Astrocyte (in vitro differentiated cells and primary cell): Measurements from ENCODE around the gene S100A1. TPM values are rescaled to one million over a fixed set of nuclear protein-coding genes. Genes with fewer than 3 reads are reported as not detected.
A peak's percentile ranks its signal among the peaks of the same experiment; 100 is the strongest.

Source experiments
- DNase-seq: peaks from one replicate; pipeline ENCODE4 v3.0.0-alpha.2; 2010; ENCODE audit warnings: low read depth
- FAIRE-seq: peaks from 2 replicates; lab custom pipeline; 2011; peaks lifted over from hg19 to GRCh38; lab: Jason Lieb, UNC
- H2AFZ ChIP-seq: 2 replicates; pipeline ENCODE4 v1.6.0; 2012; ENCODE audit warnings: low read depth, low read length, inconsistent platforms
- H3K27ac ChIP-seq: 2 replicates; pipeline ENCODE4 v1.5.1; 2011; ENCODE audit warnings: low read depth, low read length, inconsistent platforms
- H3K27me3 ChIP-seq: 2 replicates; pipeline ENCODE4 v1.6.0; 2011; ENCODE audit warnings: low read length, inconsistent platforms; ENCODE audit not compliant: insufficient read depth
- H3K36me3 ChIP-seq: 2 replicates; pipeline ENCODE4 v1.5.1; 2011; ENCODE audit warnings: low read length, inconsistent platforms; ENCODE audit not compliant: insufficient read depth
- H3K4me1 ChIP-seq: 2 replicates; pipeline ENCODE4 v1.5.1; 2011; ENCODE audit warnings: low read length, inconsistent platforms; ENCODE audit not compliant: insufficient read depth
- H3K4me2 ChIP-seq: 2 replicates; pipeline ENCODE4 v1.6.0; 2012; ENCODE audit warnings: low read length, inconsistent platforms
- H3K4me3 ChIP-seq: 2 replicates; pipeline ENCODE4 v1.5.1; 2011; ENCODE audit warnings: low read depth, mild to moderate bottlenecking, low read length, inconsistent platforms; ENCODE audit not compliant: insufficient read depth
- H3K79me2 ChIP-seq: 2 replicates; pipeline ENCODE4 v1.6.0; 2012; ENCODE audit warnings: mild to moderate bottlenecking, low read length, inconsistent platforms; ENCODE audit not compliant: insufficient read depth
- H3K9ac ChIP-seq: 2 replicates; pipeline ENCODE4 v1.6.0; 2012; ENCODE audit warnings: mild to moderate bottlenecking, low read length, inconsistent platforms
- H3K9me3 ChIP-seq: 2 replicates; pipeline ENCODE4 v1.5.1; 2012; ENCODE audit warnings: low read depth, mild to moderate bottlenecking, low read length, inconsistent platforms; ENCODE audit not compliant: insufficient read depth
- H4K20me1 ChIP-seq: 2 replicates; pipeline ENCODE4 v1.6.0; 2012; ENCODE audit warnings: low read length, inconsistent platforms; ENCODE audit not compliant: insufficient read depth
- H3K27ac Mint-ChIP-seq: one replicate; pipeline ENCODE4 v1.8.0; 2021; ENCODE audit warnings: mild to moderate bottlenecking, mixed read lengths; ENCODE audit not compliant: unreplicated experiment
- H3K27me3 Mint-ChIP-seq: one replicate; pipeline ENCODE4 v1.8.0; 2021; ENCODE audit warnings: low read depth, mixed read lengths; ENCODE audit not compliant: unreplicated experiment
- H3K36me3 Mint-ChIP-seq: one replicate; pipeline ENCODE4 v1.8.0; 2021; ENCODE audit warnings: low read depth, mixed read lengths; ENCODE audit not compliant: unreplicated experiment
- H3K4me1 Mint-ChIP-seq: one replicate; pipeline ENCODE4 v1.8.0; 2021; ENCODE audit warnings: low read depth, mixed read lengths; ENCODE audit not compliant: unreplicated experiment
- H3K4me3 Mint-ChIP-seq: one replicate; pipeline ENCODE4 v1.8.0; 2021; ENCODE audit warnings: mild to moderate bottlenecking, moderate library complexity, mixed read lengths; ENCODE audit not compliant: unreplicated experiment
- H3K9me3 Mint-ChIP-seq: one replicate; pipeline ENCODE4 v1.8.0; 2021; ENCODE audit warnings: mild to moderate bottlenecking, mixed read lengths; ENCODE audit not compliant: unreplicated experiment
- EZH2 ChIP-seq: IDR thresholded peaks from 2 replicates; pipeline ENCODE4 v1.6.1; 2012; ENCODE audit warnings: mild to moderate bottlenecking, low read length, inconsistent platforms; ENCODE audit not compliant: insufficient read depth
- total RNA-seq: library from RNA; stranded (reverse); gene quantifications from 2 replicates; pipeline ENCODE4 v1.2.1, GENCODE V29; 2021
- TF ChIP-seq, protein P1 (sequence below): IDR thresholded peaks from 2 replicates; pipeline ENCODE4 v1.5.1; 2011; ENCODE audit warnings: low read depth, mild to moderate bottlenecking, inconsistent platforms, low read length, moderate library complexity; ENCODE audit not compliant: insufficient read depth

Gene S100A1
- total RNA-seq, 1 donor from 2014 or later, result 1.7 TPM

DNA sequence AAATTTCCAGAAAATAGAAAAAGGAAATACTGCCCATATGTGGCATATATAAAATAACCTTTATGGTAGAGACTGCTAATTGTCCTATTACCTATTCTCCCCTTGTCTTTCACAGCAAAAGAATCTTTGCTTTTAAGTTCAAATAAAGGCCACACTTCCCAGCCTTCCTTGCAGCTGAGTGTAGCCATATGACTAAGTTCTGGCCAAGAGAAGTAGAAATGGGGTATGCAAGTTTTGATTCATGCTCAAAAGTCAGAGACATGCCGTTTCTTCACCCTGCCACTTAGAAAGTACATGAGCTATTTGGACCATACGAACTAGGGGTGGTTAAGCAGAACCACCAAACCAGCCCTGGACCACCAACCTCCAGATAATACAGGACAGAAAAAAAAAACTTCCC lies 44.3 kb upstream of the S100A1 start:
- H3K9ac ChIP-seq, result no peak overlapping the region
- H3K9me3 ChIP-seq, result no peaks in the 10 kb centered on the region
- Mint-ChIP-seq H3K4me1 (peaks cover 3% of the 10 kb centered on the region), H3K4me3 (no peak overlapping the region), H3K27me3 (no peaks in the 10 kb centered on the region), H3K36me3 (no peaks in the 10 kb centered on the region), H3K9me3 (no peaks in the 10 kb centered on the region), H3K27ac (no peak overlapping the region)
- H3K4me3 ChIP-seq, result no peak overlapping the region
- no peak overlapping the region for H2AFZ ChIP-seq
- FAIRE-seq (no peak), DNase-seq (peak; percentile 41)
- H3K4me2 ChIP-seq, result no peak overlapping the region
- no peaks in the 10 kb centered on the region for H4K20me1 ChIP-seq
- no peak for TF ChIP-seq EZH2
- TF ChIP-seq, protein P1, sequence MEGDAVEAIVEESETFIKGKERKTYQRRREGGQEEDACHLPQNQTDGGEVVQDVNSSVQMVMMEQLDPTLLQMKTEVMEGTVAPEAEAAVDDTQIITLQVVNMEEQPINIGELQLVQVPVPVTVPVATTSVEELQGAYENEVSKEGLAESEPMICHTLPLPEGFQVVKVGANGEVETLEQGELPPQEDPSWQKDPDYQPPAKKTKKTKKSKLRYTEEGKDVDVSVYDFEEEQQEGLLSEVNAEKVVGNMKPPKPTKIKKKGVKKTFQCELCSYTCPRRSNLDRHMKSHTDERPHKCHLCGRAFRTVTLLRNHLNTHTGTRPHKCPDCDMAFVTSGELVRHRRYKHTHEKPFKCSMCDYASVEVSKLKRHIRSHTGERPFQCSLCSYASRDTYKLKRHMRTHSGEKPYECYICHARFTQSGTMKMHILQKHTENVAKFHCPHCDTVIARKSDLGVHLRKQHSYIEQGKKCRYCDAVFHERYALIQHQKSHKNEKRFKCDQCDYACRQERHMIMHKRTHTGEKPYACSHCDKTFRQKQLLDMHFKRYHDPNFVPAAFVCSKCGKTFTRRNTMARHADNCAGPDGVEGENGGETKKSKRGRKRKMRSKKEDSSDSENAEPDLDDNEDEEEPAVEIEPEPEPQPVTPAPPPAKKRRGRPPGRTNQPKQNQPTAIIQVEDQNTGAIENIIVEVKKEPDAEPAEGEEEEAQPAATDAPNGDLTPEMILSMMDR, result no peak
- H3K27me3 ChIP-seq, result no peaks in the 10 kb centered on the region
- H3K79me2 ChIP-seq, result no peaks in the 10 kb centered on the region
- no peak overlapping the region for H3K27ac ChIP-seq
- peaks cover 7% of the 10 kb centered on the region for H3K4me1 ChIP-seq
- no peaks in the 10 kb centered on the region for H3K36me3 ChIP-seq

DNA sequence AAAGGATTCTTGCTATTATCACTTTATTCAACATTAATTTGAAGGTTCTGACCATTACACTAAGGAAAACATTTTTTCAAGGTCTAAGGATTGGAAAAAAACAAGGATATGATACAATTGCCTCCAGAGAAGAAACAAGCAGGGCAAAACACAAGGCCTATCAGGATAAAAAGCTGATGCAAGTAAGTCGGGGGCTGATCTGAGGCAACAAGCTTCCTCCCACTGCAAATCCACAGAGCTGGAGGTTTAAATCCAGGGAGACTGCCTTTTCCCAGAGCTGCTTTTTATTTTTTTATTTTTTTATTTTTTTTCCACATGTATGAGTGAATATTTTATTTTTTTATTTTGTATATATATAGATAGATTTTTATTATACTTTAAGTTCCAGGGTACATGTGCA lies 43.2 kb upstream of the S100A1 start:
- Mint-ChIP-seq H3K27ac (no peak overlapping the region), H3K9me3 (no peaks in the 10 kb centered on the region), H3K4me3 (no peak overlapping the region), H3K36me3 (no peaks in the 10 kb centered on the region), H3K27me3 (no peaks in the 10 kb centered on the region), H3K4me1 (no peaks in the 10 kb centered on the region)
- H3K36me3 ChIP-seq, result no peaks in the 10 kb centered on the region
- H3K9ac ChIP-seq, result no peak overlapping the region
- FAIRE-seq (no peak), DNase-seq (no peak)
- H3K4me1 ChIP-seq, result peaks cover 7% of the 10 kb centered on the region
- no peaks in the 10 kb centered on the region for H3K27me3 ChIP-seq
- H3K9me3 ChIP-seq, result no peaks in the 10 kb centered on the region
- H3K4me3 ChIP-seq, result no peak overlapping the region
- no peaks in the 10 kb centered on the region for H4K20me1 ChIP-seq
- H2AFZ ChIP-seq, result no peak overlapping the region
- H3K27ac ChIP-seq, result no peak overlapping the region
- H3K79me2 ChIP-seq, result no peaks in the 10 kb centered on the region
- H3K4me2 ChIP-seq, result no peak overlapping the region
- no peak for TF ChIP-seq EZH2
- TF ChIP-seq, protein P1, result no peak

DNA sequence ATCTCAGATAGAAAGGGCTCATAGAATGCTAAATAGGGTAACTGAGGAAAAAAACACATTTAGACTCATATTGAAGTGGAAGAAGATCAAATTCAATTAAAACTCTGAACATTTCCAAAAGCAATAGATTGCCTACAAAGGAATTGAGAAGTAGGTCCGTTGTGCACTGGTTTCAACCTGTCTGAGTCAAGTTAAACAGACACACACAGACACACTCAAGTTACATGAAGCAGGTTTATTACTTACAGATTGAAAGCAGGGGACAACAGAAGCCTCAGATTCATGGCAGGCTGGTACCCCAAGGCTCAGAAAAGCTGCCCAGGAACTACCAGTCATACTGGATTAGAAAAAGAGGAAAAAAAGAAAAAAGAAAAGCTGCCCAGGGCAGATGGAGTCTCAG lies 41.9 kb upstream of the S100A1 start:
- H2AFZ ChIP-seq, result no peak overlapping the region
- Mint-ChIP-seq H3K9me3 (no peaks in the 10 kb centered on the region), H3K27me3 (no peaks in the 10 kb centered on the region), H3K27ac (no peak overlapping the region), H3K4me1 (no peaks in the 10 kb centered on the region), H3K36me3 (no peaks in the 10 kb centered on the region), H3K4me3 (no peak overlapping the region)
- H3K9ac ChIP-seq, result no peak overlapping the region
- H3K4me3 ChIP-seq, result no peak overlapping the region
- no peaks in the 10 kb centered on the region for H4K20me1 ChIP-seq
- no peak overlapping the region for H3K27ac ChIP-seq
- H3K27me3 ChIP-seq, result no peaks in the 10 kb centered on the region
- H3K79me2 ChIP-seq, result no peaks in the 10 kb centered on the region
- no peaks in the 10 kb centered on the region for H3K9me3 ChIP-seq
- FAIRE-seq (no peak), DNase-seq (no peak)
- H3K4me2 ChIP-seq, result no peak overlapping the region
- no peaks in the 10 kb centered on the region for H3K36me3 ChIP-seq
- no peak for TF ChIP-seq EZH2
- TF ChIP-seq, protein P1, result no peak
- peaks cover 7% of the 10 kb centered on the region for H3K4me1 ChIP-seq
